HG03354 (cell line): ENCODE data around the gene COPG2.

Experiments
- ATAC-seq: cut with Tn5 transposase; IDR thresholded peaks from one replicate; pipeline ENCODE4 v1.9.1; 2021; ENCODE audit warnings: mild to moderate bottlenecking; ENCODE audit not compliant: unreplicated experiment, poor library complexity, severe bottlenecking

COPG2 gene

GRCh38 chr7:130481898-130482297 is 186.7 kb downstream of the COPG2 start:
- ATAC-seq = no peak

DNA sequence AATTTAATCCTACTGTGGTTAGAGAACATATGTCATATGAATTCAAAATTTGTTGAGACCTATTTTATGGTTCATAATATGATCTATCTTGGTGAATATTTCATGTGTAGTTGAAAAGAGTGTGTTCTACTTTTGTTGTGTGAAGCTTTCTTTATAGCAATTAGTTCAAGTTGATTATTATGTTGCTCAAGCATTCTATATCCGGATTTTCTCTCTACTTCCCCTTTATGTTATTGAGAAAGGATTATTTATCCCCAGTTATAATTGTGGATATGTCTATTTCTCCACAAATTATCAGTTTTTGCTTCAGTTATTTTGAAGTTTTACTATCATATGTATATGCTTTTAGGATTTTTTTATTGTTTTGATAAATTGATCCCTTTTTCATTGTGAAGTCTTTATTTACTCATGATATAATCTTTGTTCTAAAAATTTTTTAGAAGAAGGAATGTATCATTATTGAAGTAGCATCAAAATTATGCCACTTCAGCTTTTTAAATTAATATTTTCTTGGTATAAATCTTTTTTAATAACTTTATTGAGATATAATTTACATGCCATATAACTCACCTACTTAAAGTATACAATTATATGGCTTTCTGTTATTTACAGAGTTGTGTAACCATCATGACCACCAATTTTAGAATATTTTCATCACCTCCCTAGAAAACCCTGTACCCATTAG is 188.7 kb downstream of the COPG2 start:
- ATAC-seq = no peak

- ATAC-seq = no peak
These were observed 189.6 kb downstream of the COPG2 start for GRCh38 chr7:130478991-130479390.

DNA sequence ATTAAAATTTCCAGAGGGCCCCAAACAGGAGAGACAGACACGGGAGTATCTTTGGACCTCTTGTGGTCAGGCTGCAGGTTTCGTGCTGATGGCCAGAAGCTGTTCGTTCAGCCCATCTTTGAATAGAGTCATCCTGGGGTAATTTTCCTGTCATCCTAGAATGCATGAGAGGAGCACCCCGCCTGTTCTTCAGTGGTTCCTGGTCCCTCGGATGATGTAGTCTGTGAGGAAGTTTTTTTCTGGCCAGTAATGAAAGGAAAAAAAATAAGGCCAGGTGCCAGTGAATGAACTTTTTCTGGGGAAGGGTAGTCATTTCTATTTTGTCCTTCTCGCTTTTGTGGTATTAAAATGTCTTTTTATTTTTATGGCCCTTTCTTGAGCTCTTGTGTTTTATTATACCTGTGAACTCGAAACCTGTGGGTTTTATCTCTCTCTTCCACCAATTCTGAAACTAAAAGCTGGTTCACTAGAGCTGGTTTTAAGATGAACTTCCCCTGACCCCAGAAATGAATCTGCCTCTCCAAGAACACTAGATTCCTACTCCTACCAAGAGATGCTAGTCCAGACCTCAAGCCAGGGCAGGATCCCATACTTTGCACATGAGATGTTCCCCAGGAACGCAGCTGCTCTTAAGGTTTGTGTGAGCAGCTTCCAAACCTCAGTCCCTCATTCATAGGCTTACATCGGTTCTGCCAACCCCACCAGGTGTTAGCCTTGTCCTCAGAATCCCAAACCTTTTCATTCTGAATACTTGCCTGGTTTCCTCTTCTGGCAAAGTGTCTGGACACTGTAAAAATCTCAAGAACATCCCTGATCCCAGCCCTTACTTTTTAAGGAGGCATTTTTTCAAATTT is 192.0 kb downstream of the COPG2 start:
- ATAC-seq = peak; percentile 81

- no peak for ATAC-seq
These were observed 192.8 kb downstream of the COPG2 start for GRCh38 chr7:130475776-130476175.

- no peak for ATAC-seq
These were observed 194.7 kb downstream of the COPG2 start for GRCh38 chr7:130473876-130474275.

GRCh38 chr7:130473289-130473688 is 195.3 kb downstream of the COPG2 start:
- no peak for ATAC-seq

GRCh38 chr7:130471974-130472373 is 196.6 kb downstream of the COPG2 start:
- no peak for ATAC-seq

DNA sequence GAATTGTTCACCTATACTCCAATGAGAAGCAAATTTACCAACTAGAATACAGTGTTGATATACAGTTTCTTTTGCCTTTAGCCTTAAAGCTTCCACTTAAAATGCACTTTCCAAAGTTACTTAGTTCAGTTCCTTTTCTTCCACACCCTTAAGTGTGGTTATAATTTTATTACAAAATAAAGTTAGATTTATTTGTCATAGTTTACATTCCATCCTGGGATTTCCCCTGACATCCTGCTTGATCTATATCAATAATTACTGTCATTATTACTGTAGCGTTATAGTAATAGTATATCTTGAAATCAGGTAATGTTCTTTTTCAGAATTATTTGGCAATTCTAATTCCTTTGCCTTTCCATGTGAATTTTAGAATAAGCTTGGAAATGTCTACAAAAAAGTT is 199.9 kb downstream of the COPG2 start:
- ATAC-seq = no peak

GRCh38 chr7:130463553-130464434 is 204.8 kb downstream of the COPG2 start:
- ATAC-seq = no peak

DNA sequence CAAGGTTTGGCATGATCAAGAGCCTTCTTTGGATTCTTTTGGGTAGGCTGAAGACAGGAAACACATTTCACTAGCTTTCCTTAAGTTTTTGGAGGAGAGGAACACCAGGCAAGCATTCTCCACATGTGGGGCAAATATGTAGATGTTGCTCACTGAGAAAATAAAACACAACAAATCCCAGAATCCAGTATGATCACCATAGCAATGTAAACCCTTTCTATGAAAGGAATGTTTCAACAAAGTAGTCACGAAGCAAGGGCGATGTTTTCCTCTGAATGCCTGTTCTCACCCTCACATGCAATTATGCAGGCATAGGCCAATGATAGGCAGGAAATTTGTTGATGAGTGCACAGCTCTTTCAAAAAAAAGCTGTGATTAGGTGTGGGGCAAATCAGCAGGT is 207.3 kb downstream of the COPG2 start:
- ATAC-seq = no peak

DNA sequence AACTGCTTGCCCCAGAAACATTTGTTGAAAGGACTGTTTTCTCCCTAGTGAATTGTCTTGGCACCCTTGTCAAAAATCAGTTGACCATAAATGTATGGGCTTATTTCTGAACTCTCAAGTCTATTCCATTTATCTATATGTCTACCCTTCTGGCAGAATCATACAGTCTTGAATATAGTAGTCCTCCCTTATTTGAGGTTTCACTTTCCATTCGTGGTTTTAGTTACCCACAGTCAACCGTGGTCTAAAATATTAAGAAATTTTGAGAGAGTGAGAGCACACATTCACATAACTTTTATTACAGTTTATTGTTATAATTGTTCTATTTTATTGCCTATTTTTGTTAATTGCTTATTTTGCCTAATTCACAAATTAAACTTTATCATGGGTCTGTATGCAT is 210.3 kb downstream of the COPG2 start:
- ATAC-seq = no peak
